RWPE1 (cell line): ENCODE data around the gene TBC1D20.
A peak's percentile ranks its signal among the peaks of the same experiment; 100 is the strongest.

Experiments used
- CTCF ChIA-PET: fragments of 350-600 bp; sonication (Branson Sonifier 250); formaldehyde crosslinking; extraction: SDS; loops from one replicate; lab custom pipeline; 2021; lab: Yijun Ruan, JAX
- POLR2A ChIA-PET: fragments of 400-600 bp; formaldehyde crosslinking; extraction: SDS; loops from one replicate; lab custom pipeline; 2020; ENCODE audit warnings: antibody characterized with exemption; ENCODE audit not compliant: low non-redundant PET; lab: Yijun Ruan, JAX
- DNase-seq: peaks from one replicate; pipeline ENCODE4 v3.0.0; 2012; ENCODE audit warnings: low spot score
- H3K27ac ChIP-seq: fragments of 450-650 bp; 2 replicates; pipeline ENCODE4 v1.5.1; 2017
- TF ChIP-seq, protein P1 (sequence below): fragments of 450-650 bp; conservative IDR thresholded peaks from 2 replicates; pipeline ENCODE4 v1.5.1; 2017; ENCODE audit warnings: low read depth, mild to moderate bottlenecking

Gene TBC1D20

DNA sequence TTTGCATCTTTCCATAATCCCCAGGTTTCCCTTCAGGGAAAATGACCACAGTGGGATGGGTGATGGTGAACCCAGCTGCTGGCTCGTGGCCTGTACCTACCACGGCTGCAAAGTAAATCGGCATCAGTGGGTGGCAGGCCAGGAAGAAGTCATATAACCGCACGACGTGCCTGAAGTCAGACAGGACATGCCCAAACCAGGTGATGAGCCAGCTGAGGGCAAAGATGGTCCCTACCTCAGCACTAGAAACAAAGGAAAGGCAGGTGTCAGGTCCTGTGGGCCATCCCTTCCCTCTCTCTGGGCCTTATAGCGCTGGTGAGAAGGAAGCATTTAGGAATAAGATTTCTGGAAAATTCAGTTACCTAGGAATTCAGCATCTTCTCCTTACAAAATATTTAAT is 22.2 kb downstream of the TBC1D20 start:
- POLR2A ChIA-PET = no interaction called here
- CTCF ChIA-PET = no interaction called here
- TF ChIP-seq, protein P1, sequence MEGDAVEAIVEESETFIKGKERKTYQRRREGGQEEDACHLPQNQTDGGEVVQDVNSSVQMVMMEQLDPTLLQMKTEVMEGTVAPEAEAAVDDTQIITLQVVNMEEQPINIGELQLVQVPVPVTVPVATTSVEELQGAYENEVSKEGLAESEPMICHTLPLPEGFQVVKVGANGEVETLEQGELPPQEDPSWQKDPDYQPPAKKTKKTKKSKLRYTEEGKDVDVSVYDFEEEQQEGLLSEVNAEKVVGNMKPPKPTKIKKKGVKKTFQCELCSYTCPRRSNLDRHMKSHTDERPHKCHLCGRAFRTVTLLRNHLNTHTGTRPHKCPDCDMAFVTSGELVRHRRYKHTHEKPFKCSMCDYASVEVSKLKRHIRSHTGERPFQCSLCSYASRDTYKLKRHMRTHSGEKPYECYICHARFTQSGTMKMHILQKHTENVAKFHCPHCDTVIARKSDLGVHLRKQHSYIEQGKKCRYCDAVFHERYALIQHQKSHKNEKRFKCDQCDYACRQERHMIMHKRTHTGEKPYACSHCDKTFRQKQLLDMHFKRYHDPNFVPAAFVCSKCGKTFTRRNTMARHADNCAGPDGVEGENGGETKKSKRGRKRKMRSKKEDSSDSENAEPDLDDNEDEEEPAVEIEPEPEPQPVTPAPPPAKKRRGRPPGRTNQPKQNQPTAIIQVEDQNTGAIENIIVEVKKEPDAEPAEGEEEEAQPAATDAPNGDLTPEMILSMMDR = no peak
- no peak overlapping the region for H3K27ac ChIP-seq
- DNase-seq = no peak

- peak overlapping the region; percentile 27 for H3K27ac ChIP-seq
- CTCF ChIA-PET = no interaction called here
- POLR2A ChIA-PET = no interaction called here
- TF ChIP-seq, protein P1 = no peak
- DNase-seq = no peak
Observed at GRCh38 chr20:438571-439469, 23.5 kb downstream of the TBC1D20 start.

DNA sequence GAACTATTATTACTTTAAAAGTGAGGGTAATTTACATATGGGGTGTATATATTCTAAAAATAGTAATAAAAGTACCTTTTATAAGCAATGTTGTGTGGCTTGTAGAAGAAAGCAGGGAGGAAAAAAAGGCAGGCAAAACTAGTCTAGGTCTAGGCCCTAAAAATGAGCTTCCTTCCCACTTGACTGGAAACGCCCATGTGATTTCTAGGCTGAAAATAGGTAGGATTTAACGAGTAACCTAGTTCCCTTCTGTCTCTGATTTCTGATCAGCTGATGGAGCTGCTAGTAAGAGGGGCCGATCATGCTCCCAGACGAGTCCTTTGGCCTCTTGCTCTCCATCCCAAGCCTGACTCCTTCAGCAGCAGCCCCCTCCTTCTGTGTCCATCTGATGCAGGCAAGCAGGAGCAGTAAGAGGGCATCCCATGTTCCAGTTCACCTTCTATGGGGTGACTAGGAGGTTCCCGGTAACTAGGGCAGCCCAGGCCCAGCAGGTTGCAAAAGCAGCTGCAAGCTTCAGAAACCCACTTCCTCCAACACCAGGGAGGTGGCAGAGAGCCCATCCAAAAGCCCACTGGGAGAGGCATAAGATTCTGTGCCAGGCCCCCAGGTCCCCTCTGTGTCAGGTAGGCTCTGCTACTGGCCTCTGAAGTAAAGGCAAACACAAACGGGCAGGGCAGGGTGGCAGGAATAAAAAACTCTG is 24.4 kb downstream of the TBC1D20 start:
- DNase-seq = no peak

GRCh38 chr20:436476-436875 is 25.9 kb downstream of the TBC1D20 start:
- TF ChIP-seq, protein P1 = no peak
- CTCF ChIA-PET = interaction anchor here (0.7 kb wide), 1 partner anchor 670 kb away, joined by 5 read pairs; no protein-coding TSS in a partner anchor
- no peak overlapping the region for H3K27ac ChIP-seq
- DNase-seq = no peak
- POLR2A ChIA-PET = no interaction called here

More for the DNA sequence above, 24.4 kb downstream of the TBC1D20 start:
- ChIA-PET POLR2A (no interaction called here), CTCF (no interaction called here)
- TF ChIP-seq, protein P1 = no peak
- peak overlapping the region; percentile 27 for H3K27ac ChIP-seq

- CTCF ChIA-PET = no interaction called here
- peak overlapping the region; percentile 66 for H3K27ac ChIP-seq
- TF ChIP-seq, protein P1 = no peak
- no peak for DNase-seq
- POLR2A ChIA-PET = no interaction called here
Observed at GRCh38 chr20:435558-435957, 26.8 kb downstream of the TBC1D20 start.

- peak overlapping the region; percentile 66 for H3K27ac ChIP-seq
- ChIA-PET POLR2A (no interaction called here), CTCF (interaction anchor here (0.8 kb wide), 1 partner anchor 20 kb away, joined by 4 read pairs; no protein-coding TSS in a partner anchor)
- TF ChIP-seq, protein P1 = no peak
- no peak for DNase-seq
Observed at GRCh38 chr20:434661-435419, 27.5 kb downstream of the TBC1D20 start.
